ENCODE data around the gene SYAP1. TPM values are rescaled to one million over a fixed set of nuclear protein-coding genes. Genes with fewer than 3 reads are reported as not detected.

The SYAP1 gene
- total and polyA plus RNA-seq, 2 of the 8 experiments (the other 6 are each of a cell fraction or from before 2014, with no cell fraction given) = 2.9 to 20.3 TPM

GRCh38 chrX:16739574-16739973 is 20.2 kb downstream of the SYAP1 start (continued):
- TF ChIP-seq CBX5 (IDR thresholded peaks at IDR 0.05; ENCODE audit: low read depth, low read length) (no peak), KDM1A (IDR thresholded peaks at IDR 0.05; ENCODE audit: borderline replicate concordance, low read length) (no peak), SIRT6 (IDR thresholded peaks at IDR 0.05; ENCODE audit: low read length) (no peak), RXRA (IDR thresholded peaks at IDR 0.05; ENCODE audit: insufficient read depth, low read depth, low read length) (no peak), RFX5 (IDR thresholded peaks at IDR 0.05; ENCODE audit: borderline replicate concordance, low read depth, low read length) (no peak), SP4 (IDR thresholded peaks at IDR 0.05; ENCODE audit: low read length) (no peak), CBX8 (IDR thresholded peaks at IDR 0.05; ENCODE audit: borderline replicate concordance, low read depth, low read length) (no peak), RBBP5 (IDR thresholded peaks at IDR 0.05; ENCODE audit: borderline replicate concordance, low read depth, low read length) (no peak)
